Measurements from ENCODE around the gene RAD51D.

- TF ChIP-seq CTCF (conservative IDR thresholded peaks at IDR 0.05), result no peak
- no peak for TF ChIP-seq ZFX (IDR thresholded peaks at IDR 0.05)
Observed at GRCh38 chr17:35044181-35044580, 75.5 kb downstream of the RAD51D start.
